ENCODE data around the gene HIPK1. TPM values are rescaled to one million over a fixed set of nuclear protein-coding genes. Genes with fewer than 3 reads are reported as not detected.

The HIPK1 gene
- total and polyA plus RNA-seq, 10 of the 15 experiments (the other 5 are each of a cell fraction or from before 2014, with no cell fraction given), result 4.2 to 33.9 (median 11.4) TPM

GRCh38 chr1:113995382-113995781 is 66.3 kb downstream of the HIPK1 start (continued):
- no peak for TF ChIP-seq ESRRA (IDR thresholded peaks at IDR 0.05; ENCODE audit: low read length)
- TF ChIP-seq ETV6 (conservative IDR thresholded peaks at IDR 0.05 in 1 of 2, IDR thresholded peaks at IDR 0.05 in 1 of 2; ENCODE audit: borderline replicate concordance in 1 of 2, low read depth in 1 of 2), result no peak
- no peak for TF ChIP-seq NR2C2 (IDR thresholded peaks at IDR 0.05; ENCODE audit: borderline replicate concordance, control insufficient read depth, insufficient read length, low read depth)
- TF ChIP-seq ZZZ3 (IDR thresholded peaks at IDR 0.05; ENCODE audit: control insufficient read depth, insufficient read length, low read depth), result no peak
- no peak for TF ChIP-seq CEBPZ (IDR thresholded peaks at IDR 0.05; ENCODE audit: low read depth, low read length)
- no peak for TF ChIP-seq MTA3 (IDR thresholded peaks at IDR 0.05; ENCODE audit: borderline replicate concordance, low read length)

GRCh38 chr1:113998361-113998760 is 69.2 kb downstream of the HIPK1 start:
- no peaks in the 10 kb centered on the region for H3K4me1 ChIP-seq (ENCODE audit: control insufficient read depth, insufficient read depth, low read length)
- no peak for DNase-seq (ENCODE audit: low read depth, low spot score)
- H3K9me3 ChIP-seq (replicated peaks; ENCODE audit: control insufficient read depth, insufficient read depth, low read length), result peaks cover 8% of the 10 kb centered on the region; the same call in 2 of the 3 replicates
- no peaks in the 10 kb centered on the region; a peak in 1 of 4 replicates for H3K36me3 ChIP-seq (ENCODE audit: control insufficient read depth in 2 of 2, insufficient read depth in 2 of 2, low read length in 1 of 2)
- 7% methylated on average over 4 of the region's 4 CpGs for WGBS (ENCODE audit: insufficient coverage, insufficient replicate concordance, low lambda C conversion rate, missing lambda C conversion rate)
- no peak for FAIRE-seq
- H2AFZ ChIP-seq (ENCODE audit: control insufficient read depth, low read depth, low read length), result no peak overlapping the region
- no peak for ATAC-seq
- H3K27me3 ChIP-seq (replicated peaks in 1 of 2; ENCODE audit: control insufficient read depth in 2 of 2, insufficient read depth in 2 of 2, low read length in 1 of 2), result no peaks in the 10 kb centered on the region
- in situ Hi-C loops (cut with MboI), result no loop called here
- intact Hi-C loops (cut with micrococcal nuclease; ENCODE audit: unreplicated experiment), result no loop called here
- no peaks in the 10 kb centered on the region for H3K79me2 ChIP-seq (ENCODE audit: control insufficient read depth, insufficient read depth, low read length)
- ChIA-PET SMC1A (ENCODE audit: uncharacterized antibody, unreplicated experiment) (no interaction called here), POLR2A (no interaction called here), RAD21 (ENCODE audit: unreplicated experiment) (no interaction called here), CTCF (interaction anchor here (1.0 to 1.3 kb wide), 2 partner anchors 11 to 20 kb away, joined by 3 to 4 read pairs; no protein-coding TSS in a partner anchor)
- no peak overlapping the region for H3K9ac ChIP-seq (ENCODE audit: control insufficient read depth, insufficient read depth, low read length)
- H4K20me1 ChIP-seq (ENCODE audit: control insufficient read depth, insufficient read depth), result no peaks in the 10 kb centered on the region
- no peak for TF ChIP-seq HDAC2 (IDR thresholded peaks at IDR 0.05)
- TF ChIP-seq STAT3 (IDR thresholded peaks at IDR 0.05; ENCODE audit: low read depth, low read length), result no peak
- TF ChIP-seq NFYB (IDR thresholded peaks at IDR 0.05; ENCODE audit: insufficient read depth, low read depth, low read length), result no peak
- TF ChIP-seq SMARCA5 (IDR thresholded peaks at IDR 0.05), result no peak
- no peak overlapping the region for H3K27ac ChIP-seq (ENCODE audit: control insufficient read depth, insufficient read depth)
- BruUV-seq (replicated peaks), result no TSS peak
- no peak overlapping the region for H3K4me3 ChIP-seq
- no peak overlapping the region for H3K4me2 ChIP-seq (ENCODE audit: control insufficient read depth, insufficient read depth)

Data from GM12878 (cell line).